WERI-Rb-1 (cell line): ENCODE data around the gene NRARP.

Experiments used
- DNase-seq: peaks from one replicate; pipeline ENCODE4 v3.0.0-alpha.2; 2020
- H3K27ac ChIP-seq: fragments of 250-450 bp; sonication (Bioruptor Pico); 2 replicates; pipeline ENCODE4 v1.5.1; 2020; ENCODE audit warnings: mild to moderate bottlenecking, moderate library complexity
- H3K27me3 ChIP-seq: fragments of 250-450 bp; sonication (Bioruptor Pico); 2 replicates; pipeline ENCODE4 v1.5.1; 2021; ENCODE audit warnings: mild to moderate bottlenecking, low read depth, moderate library complexity; ENCODE audit not compliant: insufficient read depth, severe bottlenecking
- H3K36me3 ChIP-seq: fragments of 250-450 bp; sonication (Bioruptor Pico); 2 replicates; pipeline ENCODE4 v1.5.1; 2020; ENCODE audit warnings: mild to moderate bottlenecking, moderate library complexity
- H3K4me3 ChIP-seq: 2 replicates; pipeline ENCODE4 v1.5.1; 2011; ENCODE audit warnings: low read depth, mild to moderate bottlenecking, control low read depth, low read length
- H3K9me3 ChIP-seq: fragments of 250-450 bp; sonication (Bioruptor Pico); 2 replicates; pipeline ENCODE4 v1.5.1; 2021; ENCODE audit warnings: mild to moderate bottlenecking, moderate library complexity; ENCODE audit not compliant: severe bottlenecking
- TF ChIP-seq, protein P1 (sequence below): IDR thresholded peaks from 2 replicates; pipeline ENCODE4 v1.5.1; 2011; ENCODE audit warnings: low read depth, mild to moderate bottlenecking, control low read depth, inconsistent platforms, low read length

NRARP gene

DNA sequence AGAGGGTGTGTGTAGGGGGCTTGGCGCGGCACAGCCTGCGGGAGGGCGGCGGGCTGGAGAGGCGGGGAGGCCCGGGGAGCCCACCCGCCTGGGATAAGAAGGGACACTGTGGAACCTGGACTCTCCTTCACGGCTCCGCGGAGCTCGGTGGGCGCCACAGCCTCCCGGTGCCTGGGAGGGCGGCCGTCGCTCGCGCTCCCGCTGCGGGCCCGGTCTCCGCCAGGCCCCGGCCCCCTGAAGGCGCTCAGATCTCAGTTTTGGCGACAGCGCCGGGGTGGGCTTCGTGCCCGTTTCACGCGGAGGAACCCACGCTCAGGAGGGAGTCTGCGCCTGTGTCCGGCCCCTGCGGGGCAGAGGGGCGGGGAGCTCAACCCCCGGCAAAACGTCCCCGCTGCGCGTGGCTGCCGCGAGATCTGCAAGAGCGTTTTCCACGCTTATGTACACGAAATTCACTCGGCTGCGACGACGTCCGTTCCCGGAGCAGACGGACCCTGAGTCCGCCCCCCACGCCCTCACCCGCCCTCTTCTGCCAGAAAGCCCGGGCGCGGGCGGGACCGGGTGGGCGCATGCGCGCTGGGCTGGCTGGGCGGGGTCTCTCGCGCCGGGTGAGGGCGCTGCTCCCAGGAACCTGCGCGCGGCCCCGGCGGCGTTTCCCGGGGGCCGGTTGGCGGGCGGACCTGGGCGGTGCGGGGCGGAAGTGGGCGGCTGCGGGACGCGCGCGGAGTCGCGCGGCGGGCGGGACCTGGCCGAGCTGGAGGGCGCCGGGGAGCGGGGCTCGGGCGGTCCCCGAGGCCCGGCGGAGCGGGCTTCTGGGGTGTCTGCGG lies 47.2 kb downstream of the NRARP start, which contains the start of gene NELFB:
Gene NELFB, plus strand, starts transcription at position 704 of the 824 bp plus-strand sequence.
- Histone ChIP-seq H3K27ac (peak within 1 kb of the TSS; percentile 88), H3K9me3 (no peaks in the 10 kb centered on the region), H3K4me3 (peak within 1 kb of the TSS; percentile 76), H3K36me3 (peaks cover 3% of the 10 kb centered on the region; the same call in 1 of the 2 replicates), H3K27me3 (no peaks in the 10 kb centered on the region)
- peak; percentile 84 for DNase-seq
- TF ChIP-seq, protein P1, sequence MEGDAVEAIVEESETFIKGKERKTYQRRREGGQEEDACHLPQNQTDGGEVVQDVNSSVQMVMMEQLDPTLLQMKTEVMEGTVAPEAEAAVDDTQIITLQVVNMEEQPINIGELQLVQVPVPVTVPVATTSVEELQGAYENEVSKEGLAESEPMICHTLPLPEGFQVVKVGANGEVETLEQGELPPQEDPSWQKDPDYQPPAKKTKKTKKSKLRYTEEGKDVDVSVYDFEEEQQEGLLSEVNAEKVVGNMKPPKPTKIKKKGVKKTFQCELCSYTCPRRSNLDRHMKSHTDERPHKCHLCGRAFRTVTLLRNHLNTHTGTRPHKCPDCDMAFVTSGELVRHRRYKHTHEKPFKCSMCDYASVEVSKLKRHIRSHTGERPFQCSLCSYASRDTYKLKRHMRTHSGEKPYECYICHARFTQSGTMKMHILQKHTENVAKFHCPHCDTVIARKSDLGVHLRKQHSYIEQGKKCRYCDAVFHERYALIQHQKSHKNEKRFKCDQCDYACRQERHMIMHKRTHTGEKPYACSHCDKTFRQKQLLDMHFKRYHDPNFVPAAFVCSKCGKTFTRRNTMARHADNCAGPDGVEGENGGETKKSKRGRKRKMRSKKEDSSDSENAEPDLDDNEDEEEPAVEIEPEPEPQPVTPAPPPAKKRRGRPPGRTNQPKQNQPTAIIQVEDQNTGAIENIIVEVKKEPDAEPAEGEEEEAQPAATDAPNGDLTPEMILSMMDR, result no peak

GRCh38 chr9:137253717-137254623 lies 48.1 kb downstream of the NRARP start:
- H3K36me3 ChIP-seq, result peaks cover 3% of the 10 kb centered on the region; the same call in 1 of the 2 replicates
- peak overlapping the region; percentile 65 for H3K4me3 ChIP-seq
- H3K27me3 ChIP-seq, result no peaks in the 10 kb centered on the region
- DNase-seq, result no peak
- peak overlapping the region; percentile 88 for H3K27ac ChIP-seq
- no peaks in the 10 kb centered on the region for H3K9me3 ChIP-seq
- TF ChIP-seq, protein P1, result no peak

DNA sequence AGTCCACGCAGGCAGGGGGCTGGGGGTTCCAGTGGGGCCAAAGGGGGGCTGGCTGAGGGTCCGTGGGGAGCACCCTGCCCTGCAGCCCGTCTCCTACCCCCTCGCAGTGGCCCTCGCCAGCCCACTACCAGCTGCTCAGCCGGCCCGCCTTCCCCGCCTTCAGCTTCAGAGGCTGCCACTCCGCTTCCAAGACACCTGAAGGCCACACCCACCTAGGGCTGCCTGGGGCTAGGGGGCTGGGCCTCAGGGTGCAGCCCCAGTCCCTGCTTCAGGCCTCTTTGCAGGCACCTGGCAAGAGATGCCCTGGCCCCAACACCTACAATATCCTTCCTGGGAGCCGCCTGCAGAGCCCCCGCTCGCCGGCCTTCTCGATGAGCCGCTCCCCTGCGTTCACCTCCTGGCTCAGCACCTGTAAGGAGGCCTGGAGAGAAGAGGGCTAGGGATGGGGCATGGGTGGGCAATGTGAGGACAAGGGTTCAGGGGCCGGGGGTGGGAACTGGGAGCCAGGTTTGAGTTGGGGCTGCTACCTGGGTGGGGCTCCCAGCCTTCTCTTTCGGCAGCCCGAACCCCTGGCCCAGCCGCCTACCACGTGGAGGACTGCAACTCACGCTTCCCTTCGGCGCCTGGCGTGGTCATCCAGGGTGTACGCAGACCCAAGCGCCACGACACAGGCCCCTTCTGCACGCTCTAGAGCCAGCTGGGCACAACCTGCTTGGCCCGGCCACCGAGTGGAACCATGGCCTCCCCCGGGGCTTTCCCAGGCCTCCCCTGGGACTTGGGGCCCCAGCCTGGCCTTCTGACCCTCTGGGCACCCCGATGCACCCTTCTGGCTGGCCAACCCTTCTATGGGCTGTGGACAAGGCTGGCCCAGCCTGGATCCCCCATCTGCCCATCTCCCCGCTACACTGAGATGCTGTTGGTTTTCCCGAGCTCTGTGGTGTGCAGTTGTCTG lies 49.2 kb downstream of the NRARP start:
- TF ChIP-seq, protein P1, result no peak
- H3K27ac ChIP-seq, result no peak overlapping the region
- DNase-seq, result peak; percentile 55

DNA sequence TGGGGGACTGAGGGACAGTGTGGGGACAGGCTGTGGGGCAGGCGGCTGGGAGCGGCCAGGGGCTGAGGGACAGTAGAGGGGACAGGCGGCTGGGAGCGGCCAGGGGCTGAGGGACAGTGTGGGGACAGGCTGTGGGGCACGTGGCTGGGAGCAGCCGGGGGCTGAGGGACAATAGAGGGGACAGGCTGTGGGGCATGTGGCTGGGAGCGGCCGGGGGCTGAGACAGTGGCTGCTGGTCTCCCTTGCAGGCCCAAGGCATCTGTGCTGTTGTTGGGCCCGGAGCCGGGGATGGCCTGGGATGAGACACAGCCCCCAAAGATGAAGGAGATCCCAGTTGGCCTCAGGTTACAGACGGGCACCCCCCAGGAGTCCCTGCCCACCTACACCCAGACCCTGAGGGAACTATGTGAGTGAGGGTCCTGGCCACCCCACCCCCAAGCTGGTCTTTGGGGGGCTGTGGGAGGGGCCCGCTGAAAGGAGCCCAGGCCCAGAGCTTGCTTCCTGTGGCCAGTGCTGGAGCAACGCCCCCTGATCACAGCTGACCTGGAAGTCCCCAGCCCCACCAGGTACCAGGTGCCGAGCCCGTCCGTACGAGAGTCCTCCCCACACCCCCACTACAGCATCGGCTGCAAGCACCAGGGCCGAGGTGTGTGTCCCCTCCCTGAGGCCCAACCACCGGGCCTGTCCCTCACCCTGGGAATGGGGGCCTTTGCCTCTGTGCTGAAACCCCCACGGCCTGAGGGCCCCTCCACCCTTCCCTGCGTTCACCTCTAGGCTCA lies 50.4 kb downstream of the NRARP start:
- Histone ChIP-seq H3K36me3 (peaks cover 3% of the 10 kb centered on the region; the same call in 1 of the 2 replicates), H3K27me3 (no peaks in the 10 kb centered on the region), H3K27ac (no peak overlapping the region), H3K9me3 (no peaks in the 10 kb centered on the region), H3K4me3 (no peak overlapping the region)
- TF ChIP-seq, protein P1, result no peak
- DNase-seq, result no peak

More for the DNA sequence above, 49.2 kb downstream of the NRARP start:
- H3K27me3 ChIP-seq, result no peaks in the 10 kb centered on the region
- no peak overlapping the region for H3K4me3 ChIP-seq
- peaks cover 3% of the 10 kb centered on the region; the same call in 1 of the 2 replicates for H3K36me3 ChIP-seq
- H3K9me3 ChIP-seq, result no peaks in the 10 kb centered on the region
